ENCODE results near the gene LHX3. TPM values are rescaled to one million over a fixed set of nuclear protein-coding genes. Genes with fewer than 3 reads are reported as not detected.
A peak's percentile ranks its signal among the peaks of the same experiment; 100 is the strongest.

LHX3 gene
- total and polyA plus RNA-seq, 2 of the 8 experiments (the other 6 are each of a cell fraction or from before 2014, with no cell fraction given), result 0.02 TPM; not detected in 1

DNA sequence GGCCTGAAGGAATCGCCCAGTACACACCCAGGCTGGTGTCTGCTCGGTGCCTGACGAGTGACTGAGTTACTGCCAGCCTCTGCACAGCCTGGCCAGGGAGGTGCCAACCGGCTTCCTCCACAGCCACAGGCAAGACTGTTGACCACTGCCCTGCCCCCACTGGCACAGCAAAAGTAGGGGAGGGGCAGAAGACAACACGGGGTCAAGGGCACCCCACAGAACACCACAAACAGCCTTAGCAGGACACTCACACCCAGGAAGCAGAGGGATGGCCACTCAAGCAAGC, 722 bp upstream of the LHX3 start:
- Histone ChIP-seq H3K27ac (ENCODE audit: low read depth, low read length) (no peak overlapping the region), H3K23ac (ENCODE audit: insufficient read length) (no peak overlapping the region), H2BK120ac (replicated peaks; ENCODE audit: low read depth, low read length) (no peak overlapping the region), H2BK5ac (ENCODE audit: low read depth, low read length) (no peak overlapping the region), H3K79me2 (ENCODE audit: control insufficient read depth in 1 of 2, insufficient read depth in 2 of 2, low read length in 2 of 2) (no peaks in the 10 kb centered on the region), H4K5ac (ENCODE audit: insufficient read length, low read depth, low read length) (no peak overlapping the region), H3K4me3 (ENCODE audit: extremely low read depth in 1 of 4, insufficient read depth in 2 of 4, low read depth in 3 of 4, low read length in 4 of 4) (no peak overlapping the region), H3K56ac (replicated peaks; ENCODE audit: insufficient read length, low read depth, low read length) (no peak overlapping the region), H2AK5ac (ENCODE audit: low read depth, low read length) (no peak overlapping the region), H2BK15ac (ENCODE audit: low read length) (no peak overlapping the region), H3K9ac (replicated peaks in 1 of 4; ENCODE audit: extremely low read depth in 1 of 4, low read depth in 3 of 4, low read length in 3 of 4) (no peak overlapping the region), H3K4ac (replicated peaks; ENCODE audit: insufficient read length, low read depth, low read length) (no peak overlapping the region), H3K9me3 (ENCODE audit: insufficient read depth in 2 of 2, low read depth in 1 of 2, low read length in 1 of 2) (no peaks in the 10 kb centered on the region; a peak in 1 of 4 replicates), H2BK20ac (ENCODE audit: low read length) (no peak overlapping the region), H3K4me1 (replicated peaks in 1 of 4; ENCODE audit: control insufficient read depth in 3 of 4, insufficient read depth in 4 of 4, low read length in 3 of 4) (peaks cover 2 to 9% (median 6%) of the 10 kb centered on the region in 4 experiments; a peak in 6 of 7 replicates), H3K4me2 (ENCODE audit: insufficient read depth in 1 of 2, low read depth in 2 of 2, low read length in 2 of 2) (peak overlapping the region; percentile 13 to 49; a peak in 3 of 4 replicates), H3K14ac (ENCODE audit: insufficient read length) (no peak overlapping the region), H4K20me1 (replicated peaks in 1 of 2; ENCODE audit: control insufficient read depth in 1 of 2, insufficient read depth in 2 of 2, low read length in 2 of 2) (peaks cover 30 to 51% of the 10 kb centered on the region in 2 experiments), H4K91ac (replicated peaks; ENCODE audit: insufficient read length, low read length) (no peak overlapping the region), H3K23me2 (ENCODE audit: low read depth, low read length) (peaks cover 6% of the 10 kb centered on the region; the same call in 1 of the 2 replicates), H3K79me1 (ENCODE audit: low read depth, low read length) (peaks cover 4% of the 10 kb centered on the region; the same call in 1 of the 2 replicates), H2BK12ac (ENCODE audit: low read depth, low read length) (no peak overlapping the region), H3K36me3 (ENCODE audit: control insufficient read depth in 2 of 4, insufficient read depth in 4 of 4, low read length in 3 of 4) (peaks cover 0 to 15% (median 2%) of the 10 kb centered on the region in 4 experiments; a peak in 3 of 8 replicates), H3K27me3 (replicated peaks in 1 of 4; ENCODE audit: control insufficient read depth in 3 of 4, extremely low read depth in 1 of 4, insufficient read depth in 3 of 4, low read length in 3 of 4) (peaks cover 42 to 56% (median 54%) of the 10 kb centered on the region in 4 experiments), H4K8ac (ENCODE audit: extremely low read depth, insufficient read depth, low read length) (no peak overlapping the region), H3K18ac (ENCODE audit: extremely low read depth, low read length) (no peak overlapping the region), H2AFZ (ENCODE audit: low read length) (no peak overlapping the region)
- 76% methylated on average over 5 of the region's 5 CpGs; no CpG with 5 or more reads in 1 of the 2 experiments for WGBS, 2 experiments (ENCODE audit: extremely low coverage in 1 of 2, insufficient coverage in 1 of 2, insufficient read length in 1 of 2, insufficient replicate concordance in 2 of 2, low coverage in 1 of 2, low lambda C conversion rate in 2 of 2, missing lambda C conversion rate in 1 of 2)
- DNase-seq (ENCODE audit: low read depth in 1 of 2, low spot score in 2 of 2) (no peak), FAIRE-seq (no peak)
- ChIA-PET CTCF (ENCODE audit: partially characterized antibody) (interaction anchor here (0.6 to 5.0 kb wide), 11 partner anchors 11 to 581 kb away, joined by 3 to 26 read pairs (median 4); no protein-coding TSS in a partner anchor), POLR2A (ENCODE audit: partially characterized antibody) (interaction anchor here (0.9 to 4.0 kb wide), 6 partner anchors 9 to 67 kb away, joined by 3 to 17 read pairs (median 4); no protein-coding TSS in a partner anchor)
- TF ChIP-seq ASH2L (IDR thresholded peaks at IDR 0.05; ENCODE audit: low read length) (no peak), TBP (IDR thresholded peaks at IDR 0.05; ENCODE audit: low read depth, low read length) (no peak), CEBPB (IDR thresholded peaks at IDR 0.05; ENCODE audit: low read depth, low read length) (no peak), EGR1 (IDR thresholded peaks at IDR 0.05; ENCODE audit: borderline replicate concordance, low read depth, low read length) (no peak), EP300 (IDR thresholded peaks at IDR 0.05; ENCODE audit: borderline replicate concordance in 1 of 2, low read depth in 2 of 2, low read length in 2 of 2) (no peak), HDAC6 (IDR thresholded peaks at IDR 0.05; ENCODE audit: low read depth, low read length) (no peak), SP1 (IDR thresholded peaks at IDR 0.05; ENCODE audit: low read depth, low read length) (no peak), BRCA1 (IDR thresholded peaks at IDR 0.05; ENCODE audit: low read depth, low read length) (no peak), JUN (IDR thresholded peaks at IDR 0.05; ENCODE audit: low read depth, low read length) (no peak), GTF2F1 (IDR thresholded peaks at IDR 0.05; ENCODE audit: borderline replicate concordance, low read depth, low read length) (no peak)
- TF ChIP-seq, protein P1, sequence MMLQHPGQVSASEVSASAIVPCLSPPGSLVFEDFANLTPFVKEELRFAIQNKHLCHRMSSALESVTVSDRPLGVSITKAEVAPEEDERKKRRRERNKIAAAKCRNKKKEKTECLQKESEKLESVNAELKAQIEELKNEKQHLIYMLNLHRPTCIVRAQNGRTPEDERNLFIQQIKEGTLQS (IDR thresholded peaks at IDR 0.05; ENCODE audit: insufficient read depth, low read depth, low read length), result no peak

Measured in H1 (cell line).